NCI-H146 (cell line): Measurements from ENCODE around the gene SEMA5A.

Source experiments
- DNase-seq: peaks from one replicate; lab custom pipeline; 2025; lab: John Stamatoyannopoulos, UW

The SEMA5A gene

DNA sequence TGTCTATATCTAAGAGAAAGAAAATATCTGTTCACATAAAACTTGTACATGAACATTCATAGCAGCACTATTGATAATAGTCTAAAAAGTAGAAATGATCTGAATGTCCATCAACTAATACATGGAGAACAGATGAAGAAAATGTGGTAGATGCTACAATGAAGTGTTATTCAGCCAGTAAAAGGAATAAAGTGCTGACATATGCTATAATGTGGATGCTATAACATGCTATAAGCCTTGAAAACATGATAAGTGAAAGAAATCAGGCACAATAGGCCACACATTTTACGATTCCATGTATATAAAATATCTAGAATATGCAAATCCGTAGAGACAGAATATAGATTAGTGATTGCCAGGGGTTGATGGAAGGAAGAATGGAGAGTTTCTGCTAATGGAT is 146.8 kb downstream of the SEMA5A start:
- no peak for DNase-seq

DNA sequence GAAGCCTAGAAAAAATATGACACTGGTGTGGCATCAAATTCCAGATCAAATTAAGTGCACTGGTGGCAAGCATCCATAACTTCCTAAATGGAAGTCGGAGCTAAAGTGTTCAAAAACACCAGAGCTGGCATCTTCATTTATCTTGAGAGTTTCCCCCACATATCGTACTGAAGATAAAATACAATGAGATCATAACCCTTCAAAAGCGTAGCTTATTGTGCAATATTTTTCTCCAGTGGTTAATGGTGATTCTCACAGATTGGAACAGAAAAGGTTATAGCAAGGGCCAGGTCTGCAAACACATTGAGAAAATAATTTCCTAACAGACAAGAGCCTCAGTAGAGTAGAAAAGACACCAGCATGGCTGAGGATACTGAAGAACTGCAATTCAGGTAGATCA is 147.6 kb downstream of the SEMA5A start:
- no peak for DNase-seq

DNA sequence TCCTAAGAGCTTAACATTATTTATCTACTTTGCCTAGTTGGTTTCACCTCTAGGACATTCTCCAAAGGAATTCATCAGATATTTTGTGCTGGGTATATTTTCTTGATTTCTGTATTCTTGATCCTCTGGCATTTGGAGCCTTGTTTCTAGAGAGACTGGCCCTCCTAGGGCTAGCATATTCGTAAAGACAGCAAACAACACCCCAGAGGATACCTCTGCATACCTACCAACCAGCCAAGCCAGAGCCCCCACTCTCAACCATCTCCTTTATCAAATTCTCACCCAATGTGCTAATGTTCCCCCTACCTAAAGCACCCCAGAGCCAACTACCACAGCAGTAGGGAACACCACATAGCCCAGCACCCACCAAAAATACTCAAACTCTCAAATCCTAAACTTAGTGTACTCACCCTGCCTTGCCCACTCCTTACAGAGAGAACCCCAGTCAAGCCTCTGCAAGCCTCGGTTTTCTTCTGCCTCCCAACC is 149.5 kb downstream of the SEMA5A start:
- DNase-seq = no peak

DNA sequence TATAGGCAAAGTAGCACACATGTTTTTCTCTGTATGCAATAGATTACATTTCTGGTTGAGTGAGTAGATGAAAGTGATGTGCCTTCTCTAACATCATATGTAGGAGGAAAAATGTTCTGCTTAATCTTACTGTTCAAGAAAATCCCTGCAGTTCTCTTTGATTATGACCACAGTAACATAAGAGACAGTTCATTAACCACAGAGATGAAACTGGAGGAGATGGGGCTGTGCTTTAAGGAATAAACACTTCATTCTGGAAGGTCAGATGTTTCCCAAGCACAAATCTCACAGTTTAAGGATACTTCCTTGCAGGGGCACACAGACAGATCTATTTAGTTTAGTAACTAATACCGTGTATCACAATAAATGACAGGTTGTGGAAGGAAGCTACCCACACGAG is 150.2 kb downstream of the SEMA5A start:
- no peak for DNase-seq

DNA sequence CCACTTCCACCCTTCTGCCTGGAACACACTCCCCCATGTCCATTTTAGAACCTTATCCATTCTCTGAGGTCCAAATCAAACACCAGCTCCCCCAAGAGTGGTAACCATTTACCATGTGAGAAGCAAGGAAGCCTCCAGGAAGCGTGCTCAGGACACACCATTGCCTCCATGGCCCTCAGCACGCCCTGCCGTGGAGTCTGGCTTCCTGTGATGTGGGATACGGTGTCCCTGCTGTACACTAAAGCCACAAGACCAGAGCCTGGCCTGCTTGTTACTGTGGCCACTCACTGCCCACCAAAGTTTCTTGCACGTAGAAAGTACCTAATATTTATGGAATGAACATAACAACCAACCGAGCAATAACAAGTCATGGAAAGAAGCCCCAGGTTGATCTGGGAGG is 151.7 kb downstream of the SEMA5A start:
- DNase-seq = no peak

DNA sequence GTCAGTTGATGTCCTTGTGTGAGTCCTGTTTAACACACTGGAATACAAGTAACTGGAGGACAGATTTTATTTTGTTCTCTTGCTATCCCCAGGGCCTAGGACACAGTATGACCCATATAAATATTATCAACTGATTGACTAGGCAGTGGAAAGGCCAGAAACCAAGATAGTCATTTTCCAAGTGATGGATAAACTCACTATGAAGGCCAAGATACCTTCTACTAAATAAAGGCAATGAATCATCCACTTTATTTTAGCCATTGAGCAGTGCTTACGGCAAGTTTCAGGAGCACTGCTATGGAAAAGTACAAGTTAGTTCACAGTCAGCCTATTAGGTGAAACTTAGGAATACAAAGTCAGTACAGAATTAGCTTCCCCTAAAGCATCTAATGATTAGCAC is 153.2 kb downstream of the SEMA5A start:
- no peak for DNase-seq

DNA sequence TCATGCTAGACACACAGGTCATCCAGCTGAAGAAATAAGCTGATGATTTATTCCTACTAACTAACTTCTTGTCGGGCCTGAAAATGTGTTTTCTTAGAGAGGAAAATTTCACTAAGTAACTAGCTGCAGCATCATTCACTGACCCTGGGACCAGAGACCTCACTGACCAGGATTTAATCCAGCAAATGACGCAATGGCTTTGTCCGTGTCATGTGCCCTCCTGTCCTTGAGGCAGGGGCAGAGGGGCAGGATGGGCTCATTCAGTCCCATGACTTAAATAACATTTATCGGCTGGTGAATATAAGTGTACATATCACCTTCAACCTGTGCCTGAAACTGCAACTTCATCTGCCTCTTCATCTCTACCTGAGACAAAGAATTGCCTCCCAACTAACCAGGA is 154.8 kb downstream of the SEMA5A start:
- no peak for DNase-seq

DNA sequence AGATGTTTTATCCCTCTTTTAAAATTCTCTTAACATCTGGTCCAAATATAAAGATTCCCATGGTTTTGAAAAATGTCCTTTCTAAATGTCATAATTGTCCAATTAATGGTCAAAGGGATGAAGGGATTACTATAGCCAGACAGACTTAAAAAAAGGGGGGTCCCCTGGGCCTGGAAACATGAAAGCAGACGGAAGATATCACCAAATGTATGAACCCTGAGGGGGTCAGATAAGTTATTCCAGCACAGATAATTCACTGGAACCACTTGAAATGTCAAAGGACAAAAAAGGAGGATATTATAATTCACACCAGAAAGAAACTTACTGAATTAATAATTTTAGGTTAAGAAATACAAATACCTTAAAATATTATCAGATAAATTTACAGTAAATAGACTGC is 155.8 kb downstream of the SEMA5A start:
- no peak for DNase-seq

DNA sequence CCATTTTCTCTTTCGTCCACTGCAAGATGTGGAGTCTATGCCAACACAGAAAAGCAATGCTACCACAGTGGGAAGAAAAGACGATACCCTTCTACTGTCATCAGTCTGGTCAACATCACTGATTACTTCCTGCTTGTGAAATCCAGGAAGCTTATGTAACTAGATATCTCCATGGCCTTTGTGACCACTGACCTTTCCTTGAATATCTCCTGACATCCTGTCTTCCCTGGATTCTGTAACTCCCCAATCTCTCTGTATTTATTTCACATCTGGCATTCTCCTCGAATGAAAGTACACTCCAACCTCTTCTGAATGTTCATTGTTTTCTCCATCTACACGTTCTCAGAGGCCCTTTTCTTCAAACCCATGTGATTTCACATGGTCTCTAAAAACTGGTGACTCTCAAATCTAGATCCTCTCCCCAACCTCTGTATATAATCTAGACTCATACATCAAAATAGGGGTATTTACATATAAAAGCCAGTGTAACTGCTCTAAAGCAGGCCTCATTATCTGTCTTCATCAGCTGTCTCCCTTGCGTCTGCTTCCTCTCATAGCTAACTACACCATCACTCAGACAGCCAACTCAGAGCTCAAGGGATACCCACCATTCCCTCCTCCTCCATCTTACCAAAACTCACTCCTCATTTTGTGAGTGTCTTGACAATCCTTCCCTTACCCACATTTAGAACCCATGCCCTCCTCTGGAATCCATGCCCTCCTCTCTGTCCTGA is 156.8 kb downstream of the SEMA5A start:
- DNase-seq = no peak

DNA sequence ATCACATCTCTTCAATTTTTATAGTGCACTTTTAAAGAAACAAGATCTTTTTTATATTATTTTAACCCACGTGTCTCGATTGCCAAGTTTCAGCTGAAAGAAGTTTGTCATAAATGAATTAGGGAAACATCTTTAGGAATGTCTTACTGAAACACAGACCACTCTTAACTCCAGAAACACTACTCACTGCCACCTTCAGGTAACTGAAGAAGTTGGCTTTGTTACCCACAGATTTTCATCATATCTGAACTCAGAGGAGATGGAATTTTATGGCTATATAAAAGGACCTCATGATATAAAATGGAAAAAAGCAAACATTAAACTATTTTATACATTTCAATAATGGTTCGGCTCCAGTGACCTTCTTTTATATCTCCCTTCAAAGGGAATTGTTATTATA is 158.0 kb downstream of the SEMA5A start:
- DNase-seq = no peak

DNA sequence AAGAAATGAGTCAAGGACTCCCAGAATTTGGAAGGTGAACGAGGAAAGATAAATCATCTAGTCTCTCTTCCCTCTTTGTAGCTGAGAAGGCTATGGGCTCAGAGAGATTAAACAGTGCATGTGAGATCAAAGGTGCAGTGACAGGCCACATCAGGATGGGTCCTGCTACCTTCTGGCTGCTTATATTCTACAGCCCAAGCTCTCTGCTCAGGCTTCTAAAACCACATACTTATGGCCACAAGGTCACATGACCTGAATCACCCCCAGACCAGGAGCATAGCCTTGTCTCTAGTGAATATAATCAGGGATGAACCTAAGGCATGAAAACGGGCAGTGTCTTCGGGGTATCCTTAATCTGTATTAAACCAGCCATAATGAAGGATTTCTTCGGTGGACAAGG is 158.9 kb downstream of the SEMA5A start:
- DNase-seq = no peak

DNA sequence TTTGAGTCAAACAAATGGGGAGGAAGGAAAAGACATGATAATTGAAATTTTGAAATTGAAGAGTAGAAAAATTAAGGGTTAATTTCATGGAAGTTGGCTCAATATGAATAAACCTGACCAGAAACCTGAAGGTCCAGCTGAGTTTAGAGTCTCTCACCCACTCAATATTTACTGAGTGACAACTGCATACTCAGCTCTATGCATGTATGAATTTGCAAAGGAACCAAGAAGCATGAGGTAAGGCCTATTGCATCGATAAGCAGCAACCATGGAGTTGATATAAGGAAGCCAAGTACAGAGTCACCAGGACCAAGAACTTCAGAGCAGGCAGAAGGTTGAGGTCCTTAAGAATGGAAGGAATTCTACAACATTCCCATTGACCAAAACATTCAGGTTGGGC is 163.4 kb downstream of the SEMA5A start:
- no peak for DNase-seq

DNA sequence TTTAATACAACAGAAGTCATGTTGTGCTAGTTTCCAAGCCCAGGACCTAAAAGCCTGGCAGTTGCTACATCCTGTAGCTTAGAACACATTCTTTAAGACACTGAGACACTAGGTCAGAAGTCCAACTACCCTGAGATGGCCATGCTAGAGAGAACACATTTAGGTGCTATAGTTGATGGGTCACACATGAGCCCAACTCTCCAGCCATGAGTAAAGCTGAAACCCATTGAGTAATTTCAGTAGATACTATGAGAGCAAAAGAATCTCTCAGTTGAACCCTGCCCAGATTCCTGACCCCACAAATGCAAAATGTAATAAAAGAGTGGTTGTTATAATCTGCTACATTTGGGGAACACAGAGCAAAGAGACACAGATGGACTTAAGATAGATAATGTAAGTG is 164.4 kb downstream of the SEMA5A start:
- no peak for DNase-seq

DNA sequence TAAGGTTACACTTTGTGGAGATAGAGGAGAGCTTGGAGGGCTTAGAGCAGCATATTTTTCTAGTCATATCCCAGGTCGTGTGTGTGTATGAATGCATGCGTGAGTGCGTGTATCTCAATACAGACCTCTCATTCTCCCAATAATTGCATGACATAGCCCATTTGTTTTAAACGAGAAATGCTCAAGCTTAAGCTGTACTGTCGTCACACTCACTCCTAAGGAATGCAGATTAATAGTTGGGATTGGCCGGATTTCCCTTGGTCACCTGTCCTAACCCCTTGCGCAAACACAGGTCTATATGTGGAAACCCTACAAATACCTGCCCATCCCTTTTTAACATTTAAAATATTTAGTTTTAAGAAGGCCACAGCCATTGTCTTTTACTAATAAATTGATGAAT is 165.8 kb downstream of the SEMA5A start:
- DNase-seq = no peak

DNA sequence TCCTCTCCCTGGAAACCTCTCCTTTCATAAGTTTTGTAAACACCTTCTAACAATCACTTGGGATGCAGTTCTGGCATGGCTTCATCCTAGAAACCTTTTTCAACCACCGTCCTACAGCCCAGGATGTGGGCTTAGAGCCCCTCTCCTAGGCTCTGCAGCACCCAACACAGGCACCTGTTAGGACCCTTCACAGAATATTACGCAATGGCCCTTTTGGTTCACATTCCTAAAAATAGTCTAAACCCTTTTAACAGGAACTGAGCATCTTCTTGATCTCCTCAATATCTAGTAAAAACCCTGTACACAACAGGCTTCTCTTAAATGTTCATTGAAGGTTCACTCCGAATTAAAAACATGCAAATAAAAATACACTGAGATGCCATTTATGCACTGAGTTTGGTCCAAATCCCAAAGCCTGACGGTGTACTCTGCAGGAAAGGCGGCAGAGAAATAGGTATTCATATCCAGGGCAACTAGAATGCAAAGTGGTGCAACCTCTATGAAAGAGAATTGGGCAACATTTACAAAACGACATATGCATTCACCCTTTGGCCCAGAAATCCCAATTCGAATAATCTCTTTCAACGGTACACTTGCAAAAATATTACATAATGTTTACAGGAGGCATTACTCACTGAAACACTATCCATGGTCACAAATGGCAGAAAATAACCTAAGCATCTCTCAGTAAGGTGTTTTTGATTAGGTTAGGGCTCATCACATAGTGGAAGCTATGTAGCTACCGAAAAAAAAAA is 169.3 kb downstream of the SEMA5A start:
- DNase-seq = no peak

DNA sequence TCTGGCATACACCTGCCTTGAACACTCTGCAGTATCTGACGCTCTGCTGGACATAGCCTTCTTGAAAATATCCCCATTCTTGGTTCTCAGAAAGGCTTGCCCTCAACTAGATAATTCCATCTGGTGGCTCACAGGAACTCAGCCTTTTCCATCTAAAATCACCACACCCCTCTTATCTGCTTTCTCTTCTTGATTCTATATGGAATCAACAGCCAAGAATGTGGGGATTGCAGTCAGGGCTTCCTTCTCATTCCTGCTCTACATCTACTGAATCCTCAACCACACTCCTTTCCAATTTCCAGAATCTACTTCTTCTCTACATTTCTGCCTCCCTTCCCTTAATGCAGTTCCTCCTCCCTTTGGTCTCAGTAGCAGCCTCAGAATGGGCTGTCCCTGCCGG is 170.1 kb downstream of the SEMA5A start:
- no peak for DNase-seq

DNA sequence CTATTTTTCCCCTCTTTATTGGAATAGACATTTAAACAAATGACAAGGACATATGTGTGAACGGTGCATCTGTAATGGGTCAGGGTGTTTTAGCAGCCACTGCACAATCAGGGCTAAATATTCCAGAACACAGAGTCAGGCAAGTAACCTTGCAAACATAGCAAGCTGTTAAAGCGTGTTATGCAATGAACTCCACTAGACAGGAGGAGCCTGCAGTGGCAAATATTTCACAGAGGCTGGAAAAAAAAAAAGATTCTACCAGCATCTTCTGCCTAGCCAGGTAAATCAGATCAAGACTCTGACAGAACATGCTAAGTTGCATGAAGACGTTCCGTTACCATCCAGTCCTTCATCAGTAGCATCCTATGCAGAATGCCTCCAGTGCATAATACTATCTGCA is 171.8 kb downstream of the SEMA5A start:
- no peak for DNase-seq

DNA sequence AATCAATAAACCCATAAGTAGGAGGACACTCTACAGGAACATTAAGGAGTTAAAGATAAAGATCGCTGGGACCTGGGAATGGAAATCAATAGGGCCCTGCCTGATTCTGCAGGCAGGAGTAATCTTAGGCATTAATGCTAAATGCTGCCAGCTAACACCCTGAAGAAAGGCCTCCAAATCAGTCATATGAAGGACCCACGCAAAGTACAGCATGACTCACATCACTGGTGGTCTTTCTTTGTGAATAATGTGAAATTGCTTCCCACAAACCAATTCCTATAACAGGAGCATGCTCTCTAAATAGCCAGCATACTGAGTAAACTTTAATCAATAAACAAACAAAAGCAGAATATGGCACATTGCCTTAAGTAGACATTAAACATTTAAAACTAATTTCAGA is 172.3 kb downstream of the SEMA5A start:
- DNase-seq = no peak

DNA sequence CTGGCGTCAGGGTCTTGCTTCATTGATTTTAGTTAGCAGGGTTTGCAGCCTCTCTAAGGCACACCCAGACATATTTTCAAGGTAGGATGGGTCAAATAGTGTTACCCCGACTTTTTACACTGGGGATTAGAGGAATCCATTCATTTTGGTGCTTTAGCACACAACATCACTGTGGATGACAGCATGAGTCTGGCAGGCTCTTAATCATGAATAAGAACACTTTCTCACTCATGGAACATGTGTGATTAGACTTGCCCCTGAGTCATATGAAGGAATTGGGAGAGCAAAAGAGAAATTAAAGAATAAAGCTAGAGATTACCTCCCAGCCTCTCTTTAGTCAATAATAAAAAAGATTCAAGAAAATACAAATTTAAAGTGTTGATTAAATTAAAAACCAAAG is 175.6 kb downstream of the SEMA5A start:
- no peak for DNase-seq

DNA sequence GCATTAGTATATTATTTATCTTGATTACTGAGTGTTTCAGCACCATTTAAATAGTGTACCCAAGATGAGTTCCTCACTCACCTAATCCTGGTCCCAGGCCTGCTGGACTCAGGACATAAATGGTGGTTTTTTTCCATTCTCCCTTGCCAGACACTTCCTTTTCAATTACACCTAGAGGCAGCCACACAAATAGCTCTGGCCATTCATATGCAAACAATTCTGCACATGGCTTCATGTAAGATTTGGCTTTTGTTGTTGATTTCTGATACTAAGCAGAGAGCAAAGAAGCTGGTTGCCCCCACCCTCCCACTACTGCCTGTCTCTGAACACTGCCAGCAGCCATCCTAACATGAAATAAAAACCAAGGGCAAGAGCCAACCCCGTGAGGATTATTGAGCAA is 180.4 kb downstream of the SEMA5A start:
- no peak for DNase-seq

DNA sequence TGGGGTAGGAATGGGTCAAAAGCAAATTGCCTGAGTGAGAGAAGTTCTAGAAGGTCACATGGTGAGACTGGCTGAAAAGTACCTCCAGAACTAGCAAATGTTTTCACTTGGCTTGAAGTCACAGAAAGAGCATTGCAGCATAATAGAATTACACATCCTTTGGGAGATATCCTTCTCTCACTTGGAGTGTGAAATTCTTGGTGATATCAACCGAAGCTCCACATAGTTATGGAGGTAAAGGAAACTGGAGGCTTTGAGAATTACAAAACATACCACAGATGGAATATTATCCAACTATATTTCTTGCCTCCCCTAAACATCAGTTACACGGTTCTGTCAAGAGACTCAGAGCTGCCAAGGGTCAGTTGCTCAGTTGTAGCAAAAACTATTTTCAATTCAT is 182.4 kb downstream of the SEMA5A start:
- DNase-seq = no peak

DNA sequence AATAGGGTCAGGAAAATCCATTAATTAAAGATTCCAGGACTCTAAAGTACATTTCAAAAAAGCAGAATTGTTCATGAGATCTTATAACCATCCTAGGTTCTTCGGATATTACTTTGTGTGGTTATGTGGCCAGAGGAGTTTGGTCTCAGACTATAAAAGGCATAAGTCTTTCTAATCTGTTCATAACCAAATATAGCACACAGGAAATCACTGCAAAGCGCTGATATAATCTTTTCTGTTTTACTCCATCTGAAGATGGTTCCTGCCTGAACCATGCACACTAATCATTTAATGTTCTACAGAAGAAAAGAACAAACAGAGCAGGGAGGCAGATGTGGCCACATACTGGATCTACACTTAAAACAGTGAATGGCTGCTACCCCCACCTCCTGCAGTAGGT is 182.8 kb downstream of the SEMA5A start:
- DNase-seq = no peak

DNA sequence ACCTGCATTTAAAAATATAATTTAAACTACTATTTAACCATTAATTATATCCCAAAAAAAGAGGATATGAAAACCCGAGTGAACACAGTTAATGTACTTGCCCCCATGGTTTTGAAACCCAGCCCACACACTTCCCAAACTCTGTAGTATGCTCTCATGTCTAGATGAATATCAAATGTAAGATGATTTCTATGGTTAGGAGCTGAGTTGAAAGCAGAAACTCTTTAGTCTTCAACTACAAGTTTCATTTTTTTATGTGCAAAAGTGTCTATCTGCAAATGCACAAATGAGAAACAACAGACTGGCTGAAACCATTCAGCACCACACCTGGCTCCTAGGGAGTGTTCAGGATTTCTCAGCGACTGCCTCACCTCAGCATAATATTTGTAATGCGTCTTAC is 183.3 kb downstream of the SEMA5A start:
- DNase-seq = no peak

DNA sequence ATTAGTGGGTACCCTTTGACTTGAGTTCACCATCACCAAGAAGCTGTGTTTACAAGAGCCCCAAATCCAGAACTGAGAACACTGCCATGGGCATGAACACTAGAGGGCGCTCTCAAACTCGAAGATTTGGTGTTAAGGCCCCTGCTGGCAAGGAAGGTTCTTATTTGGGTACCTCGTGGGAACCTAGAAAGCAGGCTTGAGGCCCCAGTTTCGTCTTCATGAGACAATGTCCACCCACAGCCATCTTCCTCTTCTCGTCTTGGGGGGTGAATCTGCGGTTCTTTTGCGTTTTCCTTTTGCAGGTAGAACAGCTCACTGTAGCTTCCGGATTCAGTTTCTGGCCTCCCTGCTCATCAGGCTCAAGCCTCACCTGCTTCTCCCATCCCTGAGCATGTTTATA is 184.0 kb downstream of the SEMA5A start:
- DNase-seq = peak; percentile 14
